GM18499 (cell line): ENCODE measurements around the gene ST3GAL6.

Experiments used
- ATAC-seq: cut with Tn5 transposase; IDR thresholded peaks from one replicate; pipeline ENCODE4 v1.9.1; 2021; ENCODE audit warnings: moderate number of reproducible peaks; ENCODE audit not compliant: insufficient read depth, unreplicated experiment

ST3GAL6 gene

GRCh38 chr3:98772022-98772421, 8.9 kb downstream of the ST3GAL6 start:
- no peak for ATAC-seq

- ATAC-seq: no peak
Measured at GRCh38 chr3:98775459-98776139, 12.5 kb downstream of the ST3GAL6 start.

- ATAC-seq: no peak
Measured at GRCh38 chr3:98776140-98776493, 13.0 kb downstream of the ST3GAL6 start.

GRCh38 chr3:98777286-98777685, 14.1 kb downstream of the ST3GAL6 start:
- ATAC-seq: no peak

GRCh38 chr3:98777801-98778220, 14.7 kb downstream of the ST3GAL6 start:
- ATAC-seq: no peak

- ATAC-seq: no peak
Measured at GRCh38 chr3:98778383-98778782, 15.2 kb downstream of the ST3GAL6 start.

GRCh38 chr3:98778852-98779413, 15.8 kb downstream of the ST3GAL6 start:
- ATAC-seq: no peak

- no peak for ATAC-seq
Measured at GRCh38 chr3:98779541-98780335, 16.6 kb downstream of the ST3GAL6 start.

- no peak for ATAC-seq
Measured at GRCh38 chr3:98780343-98780742, 17.2 kb downstream of the ST3GAL6 start.

- no peak for ATAC-seq
Measured at GRCh38 chr3:98782824-98783500, 19.8 kb downstream of the ST3GAL6 start.

- no peak for ATAC-seq
Measured at GRCh38 chr3:98784042-98784441, 20.9 kb downstream of the ST3GAL6 start.

GRCh38 chr3:98784666-98785600, 21.8 kb downstream of the ST3GAL6 start:
- no peak for ATAC-seq

- ATAC-seq: no peak
Measured at GRCh38 chr3:98786364-98787006, 23.3 kb downstream of the ST3GAL6 start.

GRCh38 chr3:98787181-98787580, 24.0 kb downstream of the ST3GAL6 start:
- no peak for ATAC-seq

- no peak for ATAC-seq
Measured at GRCh38 chr3:98788651-98789050, 25.5 kb downstream of the ST3GAL6 start.

GRCh38 chr3:98791341-98792325, 28.5 kb downstream of the ST3GAL6 start:
- ATAC-seq: no peak

- ATAC-seq: no peak
Measured at GRCh38 chr3:98793971-98794370, 30.8 kb downstream of the ST3GAL6 start.

- no peak for ATAC-seq
Measured at GRCh38 chr3:98796334-98796733, 33.2 kb downstream of the ST3GAL6 start.
